SK-N-SH treated with all-trans-retinoic acid at 6 μM for 48 hours (cell line): Measurements from ENCODE around the gene SGIP1.

Source experiments
- ATAC-seq: fragments of 200-7000 bp; cut with Tn5 transposase; 3 replicates; pipeline ENCODE4 v1.9.1; 2020; ENCODE audit warnings: mild to moderate bottlenecking, moderate library complexity
- ARNTL ChIP-seq: fragments of 450-650 bp; formaldehyde crosslinking; IDR thresholded peaks from 2 replicates; pipeline ENCODE4 v1.5.0; 2020; ENCODE audit warnings: low read depth, mild to moderate bottlenecking, moderate library complexity, borderline replicate concordance
- BACH2 ChIP-seq: fragments of 250-450 bp; sonication (Bioruptor Pico); IDR thresholded peaks from 2 replicates; pipeline ENCODE4 v1.9.0; 2021; ENCODE audit warnings: mild to moderate bottlenecking, borderline replicate concordance
- CSDC2 ChIP-seq: fragments of 250-450 bp; sonication (Bioruptor Pico); IDR thresholded peaks from 2 replicates; pipeline ENCODE4 v1.5.0; 2020; ENCODE audit warnings: mild to moderate bottlenecking, moderate library complexity
- ESRRG ChIP-seq: fragments of 250-450 bp; sonication (Bioruptor Pico); IDR thresholded peaks from 2 replicates; pipeline ENCODE4 v1.6.1; 2021; ENCODE audit warnings: mild to moderate bottlenecking
- GLIS3 ChIP-seq: fragments of 250-450 bp; sonication (Bioruptor Pico); IDR thresholded peaks from 2 replicates; pipeline ENCODE4 v1.5.0; 2020; ENCODE audit warnings: mild to moderate bottlenecking, moderate library complexity
- POU6F1 ChIP-seq: fragments of 250-450 bp; sonication (Bioruptor Pico); IDR thresholded peaks from 2 replicates; pipeline ENCODE4 v1.8.0; 2021; ENCODE audit warnings: low read depth, mild to moderate bottlenecking, moderate library complexity, borderline replicate concordance
- PPARA ChIP-seq: fragments of 250-450 bp; sonication (Bioruptor Pico); IDR thresholded peaks from 2 replicates; pipeline ENCODE4 v1.5.0; 2020; ENCODE audit warnings: mild to moderate bottlenecking, borderline replicate concordance
- RARB ChIP-seq: fragments of 250-450 bp; sonication (Bioruptor Pico); IDR thresholded peaks from 2 replicates; pipeline ENCODE4 v1.8.0; 2021; ENCODE audit warnings: mild to moderate bottlenecking, moderate library complexity
- SNAI2 ChIP-seq: fragments of 250-450 bp; sonication (Bioruptor Pico); IDR thresholded peaks from 2 replicates; pipeline ENCODE4 v1.5.0; 2020; ENCODE audit warnings: mild to moderate bottlenecking, moderate library complexity
- TCF4 ChIP-seq: fragments of 250-450 bp; sonication (Bioruptor Pico); IDR thresholded peaks from 2 replicates; pipeline ENCODE4 v1.8.0; 2021; ENCODE audit warnings: mild to moderate bottlenecking, moderate library complexity, borderline replicate concordance
- TOX ChIP-seq: fragments of 250-450 bp; sonication (Bioruptor Pico); IDR thresholded peaks from 2 replicates; pipeline ENCODE4 v1.8.0; 2021; ENCODE audit warnings: mild to moderate bottlenecking, moderate library complexity, borderline replicate concordance
- ZC3H10 ChIP-seq: fragments of 250-450 bp; sonication (Bioruptor Pico); IDR thresholded peaks from 2 replicates; pipeline ENCODE4 v1.5.1; 2021; ENCODE audit warnings: mild to moderate bottlenecking, moderate library complexity
- ZFP3 ChIP-seq: fragments of 250-450 bp; sonication (Bioruptor Pico); IDR thresholded peaks from 2 replicates; pipeline ENCODE4 v1.5.0; 2020; ENCODE audit warnings: mild to moderate bottlenecking, moderate library complexity
- ZFP30 ChIP-seq: fragments of 450-650 bp; formaldehyde crosslinking; IDR thresholded peaks from 2 replicates; pipeline ENCODE4 v1.5.0; 2022; ENCODE audit warnings: mild to moderate bottlenecking, moderate library complexity
- ZNF565 ChIP-seq: fragments of 450-650 bp; formaldehyde crosslinking; conservative IDR thresholded peaks from 2 replicates; pipeline ENCODE4 v1.5.0; 2020; ENCODE audit warnings: low read depth, mild to moderate bottlenecking, moderate library complexity
- ZNF70 ChIP-seq: fragments of 450-650 bp; formaldehyde crosslinking; IDR thresholded peaks from 2 replicates; pipeline ENCODE4 v1.5.0; 2020; ENCODE audit warnings: mild to moderate bottlenecking, moderate library complexity
- ZNF8 ChIP-seq: fragments of 450-650 bp; formaldehyde crosslinking; IDR thresholded peaks from 2 replicates; pipeline ENCODE4 v1.5.0; 2020; ENCODE audit warnings: mild to moderate bottlenecking, moderate library complexity
- TF ChIP-seq, protein P1 (sequence below): fragments of 250-450 bp; sonication (Bioruptor Pico); IDR thresholded peaks from 2 replicates; pipeline ENCODE4 v1.8.0; 2020; ENCODE audit warnings: mild to moderate bottlenecking, moderate library complexity, borderline replicate concordance
- TF ChIP-seq, protein P2 (sequence below): fragments of 250-450 bp; sonication (Bioruptor Pico); IDR thresholded peaks from 2 replicates; pipeline ENCODE4 v1.5.1; 2021; ENCODE audit warnings: mild to moderate bottlenecking, moderate library complexity
- TF ChIP-seq, protein P3 (sequence below): fragments of 250-450 bp; sonication (Bioruptor Pico); IDR thresholded peaks from 2 replicates; pipeline ENCODE4 v1.5.0; 2020; ENCODE audit warnings: mild to moderate bottlenecking, moderate library complexity

SGIP1 gene

GRCh38 chr1:66606362-66607065 lies 72.6 kb downstream of the SGIP1 start:
- ATAC-seq, result no peak
- TF ChIP-seq ARNTL (no peak), BACH2 (CRISPR knock-in tag) (no peak), SNAI2 (CRISPR knock-in tag) (no peak), ZFP30 (CRISPR knock-in tag) (no peak), POU6F1 (CRISPR knock-in tag) (no peak), ZNF70 (no peak), ESRRG (CRISPR knock-in tag) (no peak), RARB (CRISPR knock-in tag) (no peak), PPARA (CRISPR knock-in tag) (no peak), ZC3H10 (CRISPR knock-in tag) (no peak), ZNF565 (no peak), TOX (CRISPR knock-in tag) (no peak), TCF4 (CRISPR knock-in tag) (no peak), CSDC2 (CRISPR knock-in tag) (no peak), GLIS3 (CRISPR knock-in tag) (no peak)
- TF ChIP-seq, protein P1, sequence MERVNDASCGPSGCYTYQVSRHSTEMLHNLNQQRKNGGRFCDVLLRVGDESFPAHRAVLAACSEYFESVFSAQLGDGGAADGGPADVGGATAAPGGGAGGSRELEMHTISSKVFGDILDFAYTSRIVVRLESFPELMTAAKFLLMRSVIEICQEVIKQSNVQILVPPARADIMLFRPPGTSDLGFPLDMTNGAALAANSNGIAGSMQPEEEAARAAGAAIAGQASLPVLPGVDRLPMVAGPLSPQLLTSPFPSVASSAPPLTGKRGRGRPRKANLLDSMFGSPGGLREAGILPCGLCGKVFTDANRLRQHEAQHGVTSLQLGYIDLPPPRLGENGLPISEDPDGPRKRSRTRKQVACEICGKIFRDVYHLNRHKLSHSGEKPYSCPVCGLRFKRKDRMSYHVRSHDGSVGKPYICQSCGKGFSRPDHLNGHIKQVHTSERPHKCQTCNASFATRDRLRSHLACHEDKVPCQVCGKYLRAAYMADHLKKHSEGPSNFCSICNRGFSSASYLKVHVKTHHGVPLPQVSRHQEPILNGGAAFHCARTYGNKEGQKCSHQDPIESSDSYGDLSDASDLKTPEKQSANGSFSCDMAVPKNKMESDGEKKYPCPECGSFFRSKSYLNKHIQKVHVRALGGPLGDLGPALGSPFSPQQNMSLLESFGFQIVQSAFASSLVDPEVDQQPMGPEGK (CRISPR knock-in tag), result no peak
- TF ChIP-seq, protein P2, sequence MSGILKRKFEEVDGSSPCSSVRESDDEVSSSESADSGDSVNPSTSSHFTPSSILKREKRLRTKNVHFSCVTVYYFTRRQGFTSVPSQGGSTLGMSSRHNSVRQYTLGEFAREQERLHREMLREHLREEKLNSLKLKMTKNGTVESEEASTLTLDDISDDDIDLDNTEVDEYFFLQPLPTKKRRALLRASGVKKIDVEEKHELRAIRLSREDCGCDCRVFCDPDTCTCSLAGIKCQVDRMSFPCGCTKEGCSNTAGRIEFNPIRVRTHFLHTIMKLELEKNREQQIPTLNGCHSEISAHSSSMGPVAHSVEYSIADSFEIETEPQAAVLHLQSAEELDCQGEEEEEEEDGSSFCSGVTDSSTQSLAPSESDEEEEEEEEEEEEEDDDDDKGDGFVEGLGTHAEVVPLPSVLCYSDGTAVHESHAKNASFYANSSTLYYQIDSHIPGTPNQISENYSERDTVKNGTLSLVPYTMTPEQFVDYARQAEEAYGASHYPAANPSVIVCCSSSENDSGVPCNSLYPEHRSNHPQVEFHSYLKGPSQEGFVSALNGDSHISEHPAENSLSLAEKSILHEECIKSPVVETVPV, result no peak
- TF ChIP-seq, protein P3, sequence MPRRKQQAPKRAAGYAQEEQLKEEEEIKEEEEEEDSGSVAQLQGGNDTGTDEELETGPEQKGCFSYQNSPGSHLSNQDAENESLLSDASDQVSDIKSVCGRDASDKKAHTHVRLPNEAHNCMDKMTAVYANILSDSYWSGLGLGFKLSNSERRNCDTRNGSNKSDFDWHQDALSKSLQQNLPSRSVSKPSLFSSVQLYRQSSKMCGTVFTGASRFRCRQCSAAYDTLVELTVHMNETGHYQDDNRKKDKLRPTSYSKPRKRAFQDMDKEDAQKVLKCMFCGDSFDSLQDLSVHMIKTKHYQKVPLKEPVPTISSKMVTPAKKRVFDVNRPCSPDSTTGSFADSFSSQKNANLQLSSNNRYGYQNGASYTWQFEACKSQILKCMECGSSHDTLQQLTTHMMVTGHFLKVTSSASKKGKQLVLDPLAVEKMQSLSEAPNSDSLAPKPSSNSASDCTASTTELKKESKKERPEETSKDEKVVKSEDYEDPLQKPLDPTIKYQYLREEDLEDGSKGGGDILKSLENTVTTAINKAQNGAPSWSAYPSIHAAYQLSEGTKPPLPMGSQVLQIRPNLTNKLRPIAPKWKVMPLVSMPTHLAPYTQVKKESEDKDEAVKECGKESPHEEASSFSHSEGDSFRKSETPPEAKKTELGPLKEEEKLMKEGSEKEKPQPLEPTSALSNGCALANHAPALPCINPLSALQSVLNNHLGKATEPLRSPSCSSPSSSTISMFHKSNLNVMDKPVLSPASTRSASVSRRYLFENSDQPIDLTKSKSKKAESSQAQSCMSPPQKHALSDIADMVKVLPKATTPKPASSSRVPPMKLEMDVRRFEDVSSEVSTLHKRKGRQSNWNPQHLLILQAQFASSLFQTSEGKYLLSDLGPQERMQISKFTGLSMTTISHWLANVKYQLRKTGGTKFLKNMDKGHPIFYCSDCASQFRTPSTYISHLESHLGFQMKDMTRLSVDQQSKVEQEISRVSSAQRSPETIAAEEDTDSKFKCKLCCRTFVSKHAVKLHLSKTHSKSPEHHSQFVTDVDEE (CRISPR knock-in tag), result no peak

- TF ChIP-seq, protein P1 (CRISPR knock-in tag), result no peak
- TF ChIP-seq ZNF70 (no peak), ZFP30 (CRISPR knock-in tag) (no peak), ZFP3 (CRISPR knock-in tag) (no peak), ARNTL (no peak), ZNF8 (no peak), TCF4 (CRISPR knock-in tag) (no peak)
- no peak for ATAC-seq
Observed at GRCh38 chr1:66607458-66607857, 73.5 kb downstream of the SGIP1 start.

- ATAC-seq, result no peak
- TF ChIP-seq BACH2 (CRISPR knock-in tag) (no peak), ZNF565 (no peak)
Observed at GRCh38 chr1:66613187-66613586, 79.2 kb downstream of the SGIP1 start.
